Prostate gland (tissue), 2 donors: ENCODE results near the gene IMMP2L.

Experiments
- POLR2A ChIP-seq: fragments of 450-650 bp; IDR thresholded peaks from one replicate; pipeline ENCODE4 v1.6.1; 2016; ENCODE audit warnings: antibody characterized with exemption, mild to moderate bottlenecking
- POLR2AphosphoS5 ChIP-seq: sonication (generic); formaldehyde crosslinking; IDR thresholded peaks from one replicate; pipeline ENCODE4 v1.6.1; 2017; ENCODE audit warnings: antibody characterized with exemption
- TF ChIP-seq, protein P1 (sequence below), 4 experiments: fragments of 200-600 bp in 2 of 4; fragments of 450-650 bp in 2 of 4; sonication (generic) in 2 of 4; IDR thresholded peaks; 1 replicate in 3 of 4; 2 replicates in 1 of 4; pipeline ENCODE4 v1.5.1; 2016 to 2019; ENCODE audit warnings: antibody characterized with exemption in 4 of 4, mild to moderate bottlenecking in 2 of 4, moderate library complexity in 2 of 4

DNA sequence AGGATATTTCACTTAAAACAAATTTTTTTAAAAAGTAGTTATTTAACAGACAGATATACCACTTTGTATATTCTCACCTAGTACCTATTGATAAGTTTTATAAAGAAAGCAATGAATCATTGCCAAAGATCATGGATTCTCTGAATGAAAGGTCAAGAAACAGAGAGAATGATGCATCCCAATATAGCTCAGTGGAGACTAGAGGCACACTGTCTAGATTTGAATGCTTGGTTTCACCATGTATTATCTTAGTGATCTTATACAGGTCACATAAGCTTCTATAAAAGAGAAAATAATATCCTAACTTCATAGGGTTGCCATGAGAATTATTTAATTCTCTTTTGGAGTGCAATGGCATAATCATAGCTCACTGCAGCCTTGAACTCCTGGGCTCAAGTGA, 558.4 kb downstream of the IMMP2L start:
- TF ChIP-seq, protein P1, sequence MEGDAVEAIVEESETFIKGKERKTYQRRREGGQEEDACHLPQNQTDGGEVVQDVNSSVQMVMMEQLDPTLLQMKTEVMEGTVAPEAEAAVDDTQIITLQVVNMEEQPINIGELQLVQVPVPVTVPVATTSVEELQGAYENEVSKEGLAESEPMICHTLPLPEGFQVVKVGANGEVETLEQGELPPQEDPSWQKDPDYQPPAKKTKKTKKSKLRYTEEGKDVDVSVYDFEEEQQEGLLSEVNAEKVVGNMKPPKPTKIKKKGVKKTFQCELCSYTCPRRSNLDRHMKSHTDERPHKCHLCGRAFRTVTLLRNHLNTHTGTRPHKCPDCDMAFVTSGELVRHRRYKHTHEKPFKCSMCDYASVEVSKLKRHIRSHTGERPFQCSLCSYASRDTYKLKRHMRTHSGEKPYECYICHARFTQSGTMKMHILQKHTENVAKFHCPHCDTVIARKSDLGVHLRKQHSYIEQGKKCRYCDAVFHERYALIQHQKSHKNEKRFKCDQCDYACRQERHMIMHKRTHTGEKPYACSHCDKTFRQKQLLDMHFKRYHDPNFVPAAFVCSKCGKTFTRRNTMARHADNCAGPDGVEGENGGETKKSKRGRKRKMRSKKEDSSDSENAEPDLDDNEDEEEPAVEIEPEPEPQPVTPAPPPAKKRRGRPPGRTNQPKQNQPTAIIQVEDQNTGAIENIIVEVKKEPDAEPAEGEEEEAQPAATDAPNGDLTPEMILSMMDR (IDR thresholded peaks at IDR 0.05) = no peak
- TF ChIP-seq POLR2AphosphoS5 (no peak), POLR2A (no peak)
